OCI-LY1 (cell line): ENCODE data around the gene S100A1.
"Not testable (repeated sequence)": the region's sequence is repeated elsewhere in the genome, so short reads cannot be mapped to it uniquely, and the experiment has no call there.

ENCODE experiments used
- H2AFZ ChIP-seq: fragments of 200-600 bp; sonication (generic), shearing (Covaris generic); 2 replicates; pipeline ENCODE4 v1.6.0; 2014; ENCODE audit warnings: antibody characterized with exemption, mild to moderate bottlenecking, low read length
- H3F3A ChIP-seq: fragments of 200-600 bp; sonication (generic), shearing (Covaris generic); 2 replicates; pipeline ENCODE4 v1.6.0; 2014; ENCODE audit warnings: mild to moderate bottlenecking, antibody characterized with exemption, low read length, moderate library complexity; ENCODE audit not compliant: insufficient read depth
- H3K27ac ChIP-seq: fragments of 200-600 bp; sonication (generic); 2 replicates; pipeline ENCODE4 v1.5.1; 2014; ENCODE audit warnings: low read length, mixed run types, mild to moderate bottlenecking, low read depth; ENCODE audit not compliant: poor library complexity, severe bottlenecking
- H3K27me3 ChIP-seq: fragments of 200-600 bp; sonication (generic); 2 replicates; pipeline ENCODE4 v1.6.0; 2014; ENCODE audit warnings: antibody characterized with exemption, mild to moderate bottlenecking, low read length, moderate library complexity; ENCODE audit not compliant: insufficient read depth
- H3K36me3 ChIP-seq: fragments of 200-600 bp; sonication (generic); 2 replicates; pipeline ENCODE4 v1.6.1; 2014; ENCODE audit warnings: mild to moderate bottlenecking, antibody characterized with exemption, low read length, moderate library complexity, mixed read lengths; ENCODE audit not compliant: insufficient read depth
- H3K4me1 ChIP-seq: fragments of 200-600 bp; sonication (generic); 2 replicates; pipeline ENCODE4 v1.5.1; 2014; ENCODE audit warnings: mild to moderate bottlenecking, low read length, moderate library complexity; ENCODE audit not compliant: insufficient read depth, severe bottlenecking
- H3K4me2 ChIP-seq: fragments of 200-600 bp; sonication (generic), shearing (Covaris generic); 2 replicates; pipeline ENCODE4 v1.6.1; 2014; ENCODE audit warnings: low read length
- H3K4me3 ChIP-seq: fragments of 200-600 bp; sonication (generic); 2 replicates; pipeline ENCODE4 v1.5.1; 2014; ENCODE audit warnings: low read length, low read depth, mild to moderate bottlenecking, mixed read lengths; ENCODE audit not compliant: poor library complexity, severe bottlenecking
- H3K79me2 ChIP-seq: fragments of 200-600 bp; shearing (Covaris generic); 2 replicates; pipeline ENCODE4 v1.6.1; 2016; ENCODE audit warnings: mixed run types, low read length, mixed read lengths; ENCODE audit not compliant: insufficient read depth
- H3K9ac ChIP-seq: fragments of 200-600 bp; sonication (generic), shearing (Covaris generic); 2 replicates; pipeline ENCODE4 v1.6.1; 2014; ENCODE audit warnings: mild to moderate bottlenecking, low read length, mixed read lengths
- H3K9me2 ChIP-seq: fragments of 200-600 bp; sonication (generic), shearing (Covaris generic); 2 replicates; pipeline ENCODE4 v1.6.1; 2014; ENCODE audit warnings: low read depth, mild to moderate bottlenecking, low read length, mixed read lengths
- H3K9me3 ChIP-seq: fragments of 200-600 bp; shearing (Covaris generic); 2 replicates; pipeline ENCODE4 v1.6.1; 2014; ENCODE audit warnings: low read length, mixed read lengths
- H4K20me1 ChIP-seq: fragments of 200-600 bp; sonication (generic), shearing (Covaris generic); 2 replicates; pipeline ENCODE4 v1.6.0; 2016; ENCODE audit warnings: mild to moderate bottlenecking, low read length; ENCODE audit not compliant: insufficient read depth
- CTCF ChIP-seq: fragments of 200-600 bp; sonication (generic), shearing (Covaris generic); IDR thresholded peaks from 2 replicates; pipeline ENCODE4 v1.5.1; 2017; ENCODE audit warnings: mild to moderate bottlenecking, antibody characterized with exemption, low read length, moderate library complexity, mixed read lengths
- EZH2 ChIP-seq: fragments of 200-600 bp; sonication (generic), shearing (Covaris generic); IDR thresholded peaks from 2 replicates; pipeline ENCODE4 v1.8.0; 2017; ENCODE audit warnings: borderline replicate concordance, mixed run types, mild to moderate bottlenecking, antibody characterized with exemption, low read length, moderate library complexity, mixed read lengths

The S100A1 gene

GRCh38 chr1:153663211-153663610 is 35.0 kb downstream of the S100A1 start:
- no peak overlapping the region for H3K4me2 ChIP-seq
- peaks cover 3% of the 10 kb centered on the region; the same call in 1 of the 2 replicates for H3F3A ChIP-seq
- peaks cover 77% of the 10 kb centered on the region for H3K36me3 ChIP-seq
- peaks cover 13% of the 10 kb centered on the region for H3K4me1 ChIP-seq
- no peak overlapping the region for H3K9ac ChIP-seq
- H4K20me1 ChIP-seq: no peaks in the 10 kb centered on the region
- no peaks in the 10 kb centered on the region for H3K27me3 ChIP-seq
- no peak overlapping the region for H3K27ac ChIP-seq
- H3K79me2 ChIP-seq: 0 out of 2 replicates have a peak, but pooled peaks cover 7% of the 10 kb centered on the region
- no peak overlapping the region for H3K4me3 ChIP-seq
- no peaks in the 10 kb centered on the region for H3K9me3 ChIP-seq
- H2AFZ ChIP-seq: no peak overlapping the region
- TF ChIP-seq EZH2: no peak
- no peak for TF ChIP-seq CTCF
- H3K9me2 ChIP-seq: no peaks in the 10 kb centered on the region

- Histone ChIP-seq H3K9me2 (no peaks in the 10 kb centered on the region), H3K4me1 (peaks cover 17% of the 10 kb centered on the region), H3K79me2 (peaks cover 18% of the 10 kb centered on the region), H3K36me3 (peaks cover 82% of the 10 kb centered on the region), H3K9ac (no peak overlapping the region), H3K4me2 (no peak overlapping the region), H3K27me3 (no peaks in the 10 kb centered on the region), H3F3A (peaks cover 3% of the 10 kb centered on the region; the same call in 1 of the 2 replicates), H4K20me1 (no peaks in the 10 kb centered on the region), H2AFZ (no peak overlapping the region), H3K9me3 (no peaks in the 10 kb centered on the region), H3K27ac (no peak overlapping the region), H3K4me3 (no peak overlapping the region)
- no peak for TF ChIP-seq CTCF
- TF ChIP-seq EZH2: no peak
These were observed 39.2 kb downstream of the S100A1 start for GRCh38 chr1:153667439-153667838.

GRCh38 chr1:153668672-153669071 is 40.4 kb downstream of the S100A1 start:
- H3K36me3 ChIP-seq: peaks cover 69% of the 10 kb centered on the region
- H4K20me1 ChIP-seq, H3K4me2 ChIP-seq, H3K27me3 ChIP-seq, H3K27ac ChIP-seq, H3K9ac ChIP-seq, H3K9me2 ChIP-seq, H3K9me3 ChIP-seq, H2AFZ ChIP-seq, H3K4me3 ChIP-seq, H3F3A ChIP-seq: not testable (repeated sequence)
- H3K4me1 ChIP-seq: peaks cover 17% of the 10 kb centered on the region
- H3K79me2 ChIP-seq: peaks cover 18% of the 10 kb centered on the region

- Histone ChIP-seq H3K4me3 (peak overlapping the region; percentile 96), H3K36me3 (peaks cover 60% of the 10 kb centered on the region), H4K20me1 (no peaks in the 10 kb centered on the region), H3K9me3 (no peaks in the 10 kb centered on the region), H3K79me2 (peaks cover 18% of the 10 kb centered on the region), H3K27me3 (no peaks in the 10 kb centered on the region), H3K4me1 (peaks cover 17% of the 10 kb centered on the region), H3K4me2 (peak overlapping the region; percentile 91), H3F3A (0 out of 2 replicates have a peak, but pooled peaks cover 3% of the 10 kb centered on the region), H3K9ac (peak overlapping the region; percentile 96), H2AFZ (no peak overlapping the region), H3K9me2 (no peaks in the 10 kb centered on the region), H3K27ac (no peak overlapping the region)
- no peak for TF ChIP-seq EZH2
- no peak for TF ChIP-seq CTCF
These were observed 41.4 kb downstream of the S100A1 start for GRCh38 chr1:153669606-153670005.
